ENCODE data around the gene DUSP3.

Gene DUSP3

DNA sequence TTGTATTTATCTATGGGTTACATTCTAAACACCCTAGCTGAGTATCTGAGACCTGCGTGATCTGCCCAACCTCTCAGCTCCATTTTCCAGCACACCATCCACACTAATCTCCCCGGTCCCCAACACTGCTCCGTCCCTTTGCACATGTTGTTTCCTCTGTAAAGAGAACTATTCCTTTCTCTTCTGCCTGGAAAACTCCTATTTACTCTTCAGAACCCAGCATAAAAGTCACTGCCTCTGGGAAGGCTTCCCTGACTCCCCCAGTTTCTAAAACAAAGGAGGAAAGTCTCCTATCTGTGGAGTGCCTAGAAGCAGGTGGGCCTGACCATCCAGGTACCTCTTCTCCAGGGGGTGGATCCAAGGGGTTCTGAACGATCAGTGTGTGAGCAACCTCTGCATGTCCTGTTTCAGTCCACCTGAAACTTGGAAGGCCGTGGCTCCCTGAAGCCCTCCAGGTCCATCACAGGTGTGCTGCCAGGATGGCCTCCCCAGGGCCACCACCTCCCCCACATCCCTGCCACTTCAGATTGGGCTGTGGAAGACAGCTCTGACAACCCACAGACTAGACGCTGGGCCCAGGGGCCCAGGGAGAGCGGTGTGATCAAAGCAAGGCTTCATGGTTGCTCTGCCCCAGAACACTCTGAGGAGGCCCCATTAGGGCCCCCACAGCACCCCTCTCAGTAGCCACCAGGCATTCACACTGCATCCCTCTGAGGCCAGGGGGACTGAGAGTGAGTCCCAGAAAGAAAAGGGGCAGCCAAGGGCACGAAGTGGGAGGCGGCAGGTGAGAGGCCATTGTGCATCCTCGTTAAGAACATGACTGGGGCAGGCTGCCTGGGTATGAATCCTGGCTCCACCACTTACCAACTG is 33.9 kb upstream of the DUSP3 start:
- DNase-seq (ENCODE audit: low spot score), result peak; percentile 49
- Histone ChIP-seq H3K4me3 (no peak overlapping the region), H3K27ac (no peak overlapping the region)
- TF ChIP-seq, protein P1, sequence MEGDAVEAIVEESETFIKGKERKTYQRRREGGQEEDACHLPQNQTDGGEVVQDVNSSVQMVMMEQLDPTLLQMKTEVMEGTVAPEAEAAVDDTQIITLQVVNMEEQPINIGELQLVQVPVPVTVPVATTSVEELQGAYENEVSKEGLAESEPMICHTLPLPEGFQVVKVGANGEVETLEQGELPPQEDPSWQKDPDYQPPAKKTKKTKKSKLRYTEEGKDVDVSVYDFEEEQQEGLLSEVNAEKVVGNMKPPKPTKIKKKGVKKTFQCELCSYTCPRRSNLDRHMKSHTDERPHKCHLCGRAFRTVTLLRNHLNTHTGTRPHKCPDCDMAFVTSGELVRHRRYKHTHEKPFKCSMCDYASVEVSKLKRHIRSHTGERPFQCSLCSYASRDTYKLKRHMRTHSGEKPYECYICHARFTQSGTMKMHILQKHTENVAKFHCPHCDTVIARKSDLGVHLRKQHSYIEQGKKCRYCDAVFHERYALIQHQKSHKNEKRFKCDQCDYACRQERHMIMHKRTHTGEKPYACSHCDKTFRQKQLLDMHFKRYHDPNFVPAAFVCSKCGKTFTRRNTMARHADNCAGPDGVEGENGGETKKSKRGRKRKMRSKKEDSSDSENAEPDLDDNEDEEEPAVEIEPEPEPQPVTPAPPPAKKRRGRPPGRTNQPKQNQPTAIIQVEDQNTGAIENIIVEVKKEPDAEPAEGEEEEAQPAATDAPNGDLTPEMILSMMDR (IDR thresholded peaks at IDR 0.05), result no peak

DNA sequence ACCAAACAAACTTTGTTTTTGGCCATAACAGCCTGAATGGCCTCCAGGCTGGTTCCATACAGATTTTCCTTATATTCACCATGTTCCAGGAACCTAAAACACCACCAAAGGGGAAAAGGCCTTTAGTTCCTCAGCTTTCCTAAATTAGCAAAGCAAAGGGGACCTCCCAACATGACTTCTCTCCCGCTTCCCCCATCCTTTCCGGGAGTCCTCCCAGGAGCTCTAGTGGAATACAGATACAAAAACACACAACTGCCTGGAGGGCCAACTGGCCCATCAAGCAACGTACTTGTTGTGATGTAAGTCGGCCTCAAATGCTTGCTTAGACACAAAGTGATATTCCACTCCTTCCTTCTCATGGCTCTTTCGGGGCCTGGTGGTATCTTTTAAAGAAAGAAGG is 32.0 kb upstream of the DUSP3 start:
- no peak overlapping the region for H3K27ac ChIP-seq
- TF ChIP-seq, protein P1 (IDR thresholded peaks at IDR 0.05), result no peak
- DNase-seq (ENCODE audit: low spot score), result peak; percentile 40

DNA sequence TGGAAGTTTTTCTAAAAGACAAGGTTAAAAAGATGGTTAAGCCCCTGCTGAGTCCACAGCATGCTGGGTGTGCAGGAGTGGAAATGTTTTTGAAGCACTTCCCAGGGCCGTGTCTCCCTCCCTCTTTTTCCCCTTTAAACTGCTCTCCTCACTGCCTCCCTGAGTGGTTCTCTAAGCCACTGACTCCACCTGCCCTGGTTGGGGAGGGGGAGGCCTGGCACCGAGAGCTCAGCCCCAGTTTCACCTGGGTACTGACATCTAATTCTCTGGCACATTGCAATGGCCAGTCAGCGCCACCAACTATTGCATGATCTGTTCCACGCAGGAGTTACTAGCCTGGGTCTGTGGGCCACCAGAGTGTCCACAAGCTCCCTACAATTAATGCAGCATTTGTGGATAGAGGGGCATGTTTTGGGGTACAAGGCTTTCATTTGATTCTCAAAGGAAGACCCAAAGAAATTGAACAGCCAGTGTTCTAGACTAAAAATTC is 31.5 kb upstream of the DUSP3 start:
- TF ChIP-seq, protein P1 (IDR thresholded peaks at IDR 0.05), result no peak
- H3K4me3 ChIP-seq, result no peak overlapping the region
- peak; percentile 66 for DNase-seq (ENCODE audit: low spot score)
- H3K27ac ChIP-seq, result no peak overlapping the region

More for the DNA sequence above, 32.0 kb upstream of the DUSP3 start:
- H3K4me3 ChIP-seq, result no peak overlapping the region

DNA sequence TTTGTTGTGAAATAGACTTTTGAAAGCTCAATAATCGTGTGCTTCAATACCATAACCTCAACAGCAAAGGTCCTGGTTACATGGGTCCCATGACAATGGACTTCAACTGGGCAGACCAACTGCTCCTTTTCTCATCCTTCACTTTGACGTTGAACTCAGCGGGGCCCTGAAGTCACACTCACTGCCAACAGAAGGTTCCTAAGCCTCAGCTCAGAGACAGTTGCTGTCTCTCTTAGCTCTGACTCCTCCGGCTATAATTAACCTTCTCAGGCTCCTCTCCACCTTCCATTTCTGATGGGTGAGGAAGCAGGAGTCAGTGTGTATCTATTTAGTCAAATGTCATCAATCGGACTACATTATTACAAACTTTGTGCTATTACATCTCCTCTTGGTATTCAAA is 30.3 kb upstream of the DUSP3 start:
- Histone ChIP-seq H3K27ac (no peak overlapping the region), H3K4me3 (no peak overlapping the region)
- TF ChIP-seq, protein P1 (IDR thresholded peaks at IDR 0.05), result no peak
- peak; percentile 9 for DNase-seq (ENCODE audit: low spot score)

DNA sequence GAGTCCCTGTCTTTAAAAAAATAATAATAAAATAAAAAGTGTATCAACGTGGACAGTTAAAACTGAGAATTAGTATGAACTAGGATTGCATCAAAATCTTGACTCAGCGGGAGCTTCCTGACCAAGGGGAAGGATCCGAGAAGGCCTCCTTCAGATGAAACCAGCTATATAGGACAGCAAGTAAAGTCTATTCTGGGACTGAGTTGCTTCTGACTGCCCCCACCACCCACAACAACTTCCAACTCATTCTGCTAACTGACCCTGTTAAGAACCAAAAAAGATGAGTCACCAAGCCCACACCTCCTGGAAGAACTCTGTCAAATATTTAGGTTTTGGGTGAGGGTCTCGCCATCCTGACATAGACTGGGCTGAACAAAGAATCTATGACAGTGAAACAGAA is 29.3 kb upstream of the DUSP3 start:
- TF ChIP-seq, protein P1 (IDR thresholded peaks at IDR 0.05), result no peak
- peak; percentile 5 for DNase-seq (ENCODE audit: low spot score)
- no peak overlapping the region for H3K4me3 ChIP-seq
- H3K27ac ChIP-seq, result no peak overlapping the region

DNA sequence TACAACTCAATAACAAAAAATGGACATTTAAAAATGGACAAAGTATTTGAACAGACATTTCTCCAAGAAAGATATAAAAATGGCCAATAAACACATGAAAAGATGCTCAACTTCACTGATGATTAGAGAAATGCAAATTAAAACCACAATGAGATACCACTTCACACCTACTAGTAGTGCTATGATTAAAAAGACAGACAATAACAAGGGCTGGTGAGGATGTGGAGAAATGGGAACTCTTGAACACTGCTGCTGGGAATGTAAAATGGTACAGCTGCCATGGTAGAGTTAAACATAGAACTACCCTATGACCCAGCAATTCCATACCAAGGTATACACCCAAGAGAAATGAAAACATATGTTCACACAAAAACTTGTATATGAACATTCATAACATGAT is 26.3 kb upstream of the DUSP3 start:
- DNase-seq (ENCODE audit: low spot score), result no peak
- TF ChIP-seq, protein P1 (IDR thresholded peaks at IDR 0.05), result no peak
- Histone ChIP-seq H3K4me3 (no peak overlapping the region), H3K27ac (no peak overlapping the region)

DNA sequence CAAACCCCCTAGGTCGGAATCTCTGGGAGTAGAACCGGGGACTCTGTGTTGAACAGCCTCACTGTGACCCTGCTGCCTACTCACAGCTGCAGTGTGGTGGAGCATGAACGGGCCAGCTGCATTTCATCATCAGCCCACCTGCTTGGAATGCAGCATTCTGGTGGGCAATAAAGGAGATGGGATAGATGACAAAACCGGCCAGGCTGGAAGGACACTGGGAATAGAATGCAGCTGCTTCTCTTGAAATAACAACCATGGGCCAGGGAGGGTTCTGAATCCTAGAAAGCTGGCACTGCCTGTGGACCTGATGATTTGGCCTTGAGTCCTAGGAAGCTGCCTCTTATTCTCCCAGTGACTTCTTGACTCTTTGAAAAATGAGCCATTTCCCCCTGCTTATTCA is 25.0 kb upstream of the DUSP3 start:
- DNase-seq (ENCODE audit: low spot score), result no peak
- Histone ChIP-seq H3K4me3 (no peak overlapping the region), H3K27ac (no peak overlapping the region)
- TF ChIP-seq, protein P1 (IDR thresholded peaks at IDR 0.05), result no peak

All from coronary artery (tissue), 2 donors.